ENCODE data around the gene ZNF598. TPM values are rescaled to one million over a fixed set of nuclear protein-coding genes. Genes with fewer than 3 reads are reported as not detected.

ZNF598 gene
- total RNA-seq, 4 donors from 2014 or later, result 56.1 to 117 (median 86.5) TPM

DNA sequence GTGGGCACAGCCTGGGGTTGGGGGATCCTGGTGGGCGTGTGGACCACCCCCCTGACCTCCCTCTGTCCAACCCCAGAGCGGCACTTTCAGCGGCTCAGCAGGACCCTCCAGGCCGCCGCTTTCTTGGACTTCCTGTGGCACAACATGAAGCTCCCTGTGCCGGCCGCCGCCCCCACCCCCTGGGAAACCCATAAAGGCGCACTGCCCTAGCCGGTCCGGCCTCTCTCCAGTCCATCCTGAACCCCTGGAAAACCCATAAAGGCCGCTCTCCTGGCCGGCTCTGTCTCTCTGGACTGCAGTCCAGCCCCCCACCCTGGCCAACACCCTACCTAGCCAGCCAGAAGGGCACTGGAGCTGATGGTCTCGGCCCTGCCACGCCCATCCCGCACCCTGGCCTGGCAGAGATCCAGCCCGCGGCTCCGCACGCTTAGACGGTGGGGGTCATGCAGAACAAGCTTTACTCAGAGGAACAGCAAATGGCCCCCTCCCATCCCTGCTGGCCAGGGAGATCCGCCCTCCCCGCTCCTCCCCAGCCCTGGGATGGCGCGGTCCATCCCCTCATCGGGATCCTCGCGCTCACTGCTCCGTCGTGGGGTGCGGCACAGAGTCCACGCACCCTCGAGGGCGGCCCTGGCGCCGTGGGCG lies 31.0 kb downstream of the ZNF598 start:
- no peak overlapping the region for H3K4me3 ChIP-seq (ENCODE audit: low read depth, poor library complexity, severe bottlenecking)
- TF ChIP-seq, protein P1, sequence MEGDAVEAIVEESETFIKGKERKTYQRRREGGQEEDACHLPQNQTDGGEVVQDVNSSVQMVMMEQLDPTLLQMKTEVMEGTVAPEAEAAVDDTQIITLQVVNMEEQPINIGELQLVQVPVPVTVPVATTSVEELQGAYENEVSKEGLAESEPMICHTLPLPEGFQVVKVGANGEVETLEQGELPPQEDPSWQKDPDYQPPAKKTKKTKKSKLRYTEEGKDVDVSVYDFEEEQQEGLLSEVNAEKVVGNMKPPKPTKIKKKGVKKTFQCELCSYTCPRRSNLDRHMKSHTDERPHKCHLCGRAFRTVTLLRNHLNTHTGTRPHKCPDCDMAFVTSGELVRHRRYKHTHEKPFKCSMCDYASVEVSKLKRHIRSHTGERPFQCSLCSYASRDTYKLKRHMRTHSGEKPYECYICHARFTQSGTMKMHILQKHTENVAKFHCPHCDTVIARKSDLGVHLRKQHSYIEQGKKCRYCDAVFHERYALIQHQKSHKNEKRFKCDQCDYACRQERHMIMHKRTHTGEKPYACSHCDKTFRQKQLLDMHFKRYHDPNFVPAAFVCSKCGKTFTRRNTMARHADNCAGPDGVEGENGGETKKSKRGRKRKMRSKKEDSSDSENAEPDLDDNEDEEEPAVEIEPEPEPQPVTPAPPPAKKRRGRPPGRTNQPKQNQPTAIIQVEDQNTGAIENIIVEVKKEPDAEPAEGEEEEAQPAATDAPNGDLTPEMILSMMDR (IDR thresholded peaks at IDR 0.05), result no peak
- no peak for TF ChIP-seq POLR2A (IDR thresholded peaks at IDR 0.05)
- DNase-seq (ENCODE audit: low spot score in 2 of 2), result no peak
- WGBS, 2 donors, result 61 to 71% methylated on average over 31 to 36 of the region's 37 CpGs
- intact Hi-C loops (cut with DNase I; ENCODE audit: low total_unique reads), result no loop called here

DNA sequence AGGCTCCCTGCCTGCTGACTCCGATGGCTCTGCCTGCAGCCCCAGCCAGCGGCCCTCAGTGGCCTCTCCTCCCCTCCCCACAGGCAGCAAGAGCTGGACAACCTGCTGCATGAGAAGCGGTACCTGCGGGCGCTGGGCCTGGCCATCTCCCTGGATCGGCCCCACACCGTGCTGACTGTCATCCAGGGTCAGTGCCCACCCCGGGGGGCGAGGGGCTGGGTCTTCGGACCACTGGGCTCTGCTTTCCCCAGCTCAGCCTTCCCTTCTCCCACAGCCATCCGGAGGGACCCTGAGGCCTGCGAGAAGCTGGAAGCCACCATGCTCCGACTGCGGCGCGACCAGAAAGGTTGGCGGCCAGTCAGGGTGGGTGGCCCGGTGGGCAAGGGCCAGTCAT lies 31.7 kb downstream of the ZNF598 start:
- TF ChIP-seq, protein P1 (IDR thresholded peaks at IDR 0.05), result no peak
- WGBS, 2 donors, result 92 to 96% methylated on average over 17 to 18 of the region's 18 CpGs
- intact Hi-C loops (cut with DNase I; ENCODE audit: low total_unique reads), result no loop called here
- no peak for DNase-seq (ENCODE audit: low spot score in 2 of 2)
- H3K4me3 ChIP-seq (ENCODE audit: low read depth, poor library complexity, severe bottlenecking), result no peak overlapping the region

DNA sequence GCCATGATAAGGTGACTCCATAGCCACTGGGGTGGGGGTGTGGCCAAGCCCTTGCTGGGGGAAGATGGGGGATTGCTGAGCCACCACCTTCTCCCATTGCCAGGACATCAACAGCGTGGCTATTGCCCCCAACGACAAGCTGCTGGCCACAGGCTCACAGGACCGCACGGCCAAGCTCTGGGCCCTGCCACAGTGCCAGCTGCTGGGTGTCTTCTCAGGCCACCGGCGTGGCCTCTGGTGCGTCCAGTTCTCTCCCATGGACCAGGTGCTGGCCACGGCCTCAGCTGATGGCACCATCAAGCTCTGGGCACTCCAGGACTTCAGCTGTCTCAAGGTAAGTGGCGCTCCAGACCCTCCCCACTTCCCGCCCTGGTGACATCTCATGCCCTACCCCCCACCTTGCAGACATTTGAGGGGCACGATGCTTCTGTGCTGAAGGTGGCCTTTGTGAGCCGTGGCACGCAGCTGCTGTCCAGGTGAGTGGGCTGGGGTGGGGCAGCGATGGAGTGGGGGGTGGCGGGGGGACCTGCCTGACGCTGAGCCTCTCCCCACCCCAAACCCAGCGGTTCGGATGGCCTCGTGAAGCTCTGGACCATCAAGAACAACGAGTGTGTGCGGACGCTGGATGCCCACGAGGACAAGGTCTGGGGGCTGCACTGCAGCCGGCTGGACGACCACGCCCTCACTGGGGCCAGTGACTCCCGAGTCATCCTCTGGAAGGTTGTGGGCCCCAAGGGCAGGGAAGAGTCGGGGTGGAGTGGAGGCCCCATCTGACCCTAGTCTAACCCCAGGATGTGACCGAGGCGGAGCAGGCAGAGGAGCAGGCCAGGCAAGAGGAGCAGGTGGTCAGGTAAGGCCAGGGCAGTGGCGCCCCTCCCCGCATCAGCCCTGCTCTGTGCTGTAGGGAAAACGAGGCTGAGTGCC lies 32.4 kb downstream of the ZNF598 start:
- 90 to 92% methylated on average over 28 to 33 of the region's 33 CpGs for WGBS, 2 donors
- TF ChIP-seq POLR2A (IDR thresholded peaks at IDR 0.05), result no peak
- TF ChIP-seq, protein P1 (IDR thresholded peaks at IDR 0.05), result no peak
- intact Hi-C loops (cut with DNase I; ENCODE audit: low total_unique reads), result no loop called here
- H3K4me3 ChIP-seq (ENCODE audit: low read depth, poor library complexity, severe bottlenecking), result no peak overlapping the region
- DNase-seq (ENCODE audit: low spot score in 2 of 2), result no peak

DNA sequence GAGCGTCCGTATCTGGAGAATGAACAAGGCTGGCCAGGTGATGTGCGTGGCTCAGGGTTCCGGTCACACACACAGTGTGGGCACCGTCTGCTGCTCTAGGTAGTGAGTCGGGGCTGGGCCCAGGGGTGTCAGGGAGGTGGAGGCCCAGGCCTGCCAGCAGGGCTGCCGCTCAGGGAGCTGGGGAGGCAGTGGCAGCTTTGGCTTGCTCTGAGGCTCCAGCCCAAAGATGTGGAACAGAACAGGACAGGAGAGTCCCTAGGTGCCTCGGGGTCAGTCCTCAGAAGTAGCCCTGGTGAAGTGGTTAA lies 33.5 kb downstream of the ZNF598 start:
- WGBS, 2 donors, result 92 to 95% methylated on average over 8 of the region's 8 CpGs
- TF ChIP-seq POLR2A (IDR thresholded peaks at IDR 0.05), result no peak
- TF ChIP-seq, protein P1 (IDR thresholded peaks at IDR 0.05), result no peak
- no peak overlapping the region for H3K4me3 ChIP-seq (ENCODE audit: low read depth, poor library complexity, severe bottlenecking)
- intact Hi-C loops (cut with DNase I; ENCODE audit: low total_unique reads), result no loop called here
- no peak for DNase-seq (ENCODE audit: low spot score in 2 of 2)

DNA sequence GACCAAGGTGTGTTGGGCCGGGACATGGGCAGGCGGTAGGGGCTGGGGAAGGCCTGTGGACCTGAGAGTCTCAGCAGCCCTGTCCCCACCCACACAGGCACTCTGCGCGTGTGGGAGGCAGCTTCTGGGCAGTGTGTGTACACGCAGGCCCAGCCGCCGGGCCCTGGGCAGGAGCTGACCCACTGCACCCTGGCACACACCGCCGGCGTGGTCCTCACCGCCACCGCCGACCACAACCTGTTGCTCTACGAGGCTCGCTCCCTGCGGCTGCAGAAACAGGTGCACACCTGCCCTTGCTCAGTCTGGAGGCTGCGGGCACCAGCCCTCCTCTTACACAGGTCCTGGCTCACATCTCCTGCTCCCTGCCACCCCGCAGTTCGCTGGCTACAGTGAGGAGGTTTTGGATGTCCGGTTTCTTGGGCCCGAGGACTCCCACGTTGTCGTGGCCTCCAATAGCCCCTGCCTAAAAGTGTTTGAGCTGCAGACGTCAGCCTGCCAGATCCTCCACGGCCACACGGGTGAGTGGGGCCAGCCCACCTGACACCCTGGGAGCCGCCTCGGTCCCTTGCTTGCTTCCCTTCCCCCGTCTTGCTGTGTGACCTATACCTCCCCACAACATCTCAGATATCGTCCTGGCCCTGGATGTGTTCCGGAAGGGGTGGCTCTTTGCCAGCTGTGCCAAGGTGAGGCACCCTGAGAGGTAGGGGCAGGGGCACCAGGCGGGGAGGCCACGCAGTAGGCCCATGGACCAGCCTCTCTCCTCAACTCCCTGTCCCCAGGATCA lies 34.0 kb downstream of the ZNF598 start:
- H3K4me3 ChIP-seq (ENCODE audit: low read depth, poor library complexity, severe bottlenecking), result no peak overlapping the region
- intact Hi-C loops (cut with DNase I; ENCODE audit: low total_unique reads), result no loop called here
- TF ChIP-seq POLR2A (IDR thresholded peaks at IDR 0.05), result no peak
- TF ChIP-seq, protein P1 (IDR thresholded peaks at IDR 0.05), result no peak
- DNase-seq (ENCODE audit: low spot score in 2 of 2), result no peak
- 90 to 94% methylated on average over 25 to 32 of the region's 33 CpGs for WGBS, 2 donors

Measured in lower leg skin (tissue), 4 donors.